IMR-90 (cell line): ENCODE data around the gene USF1. TPM values are rescaled to one million over a fixed set of nuclear protein-coding genes. Genes with fewer than 3 reads are reported as not detected.

Experiments
- ATAC-seq: fragments of 200-7000 bp; cut with Tn5 transposase; 2 replicates; pipeline ENCODE4 v1.9.1; 2020; ENCODE audit warnings: low read depth, mild to moderate bottlenecking, moderate library complexity
- BruUV-seq: library from RNA; stranded (reverse); fragments of 400-500 nt; replicated peaks from 2 replicates; lab custom pipeline; 2021; lab: Mats Ljungman, UMichigan
- CTCF ChIA-PET: fragments of 300-600 bp; formaldehyde crosslinking; extraction: SDS; loops from one replicate; lab custom pipeline; 2021; ENCODE audit warnings: antibody characterized with exemption; lab: Yijun Ruan, JAX
- POLR2A ChIA-PET: fragments of 300-600 bp; sonication (Branson Sonifier 250); formaldehyde crosslinking; loops from one replicate; lab custom pipeline; 2022; ENCODE audit warnings: antibody characterized with exemption; ENCODE audit not compliant: unreplicated experiment; lab: Charles Lee
- DNase-seq: peaks from one replicate; pipeline ENCODE4 v3.0.0; 2013
- H2AFZ ChIP-seq: replicated peaks from 2 replicates; pipeline ENCODE3; 2013; ENCODE audit warnings: low read length, mild to moderate bottlenecking; ENCODE audit not compliant: poor library complexity
- H2AK5ac ChIP-seq: 2 replicates; pipeline ENCODE4 v1.6.1; 2013; ENCODE audit warnings: low read depth, low read length, inconsistent platforms
- H2AK9ac ChIP-seq: replicated peaks from 2 replicates; pipeline ENCODE3; 2013; ENCODE audit warnings: mild to moderate bottlenecking, low read depth, low read length, moderate library complexity; ENCODE audit not compliant: poor library complexity
- H2BK120ac ChIP-seq: 2 replicates; pipeline ENCODE4 v1.6.1; 2013; ENCODE audit warnings: low read depth, low read length, inconsistent platforms
- H2BK15ac ChIP-seq: 3 replicates; pipeline ENCODE4 v1.6.1; 2013; ENCODE audit warnings: low read depth, low read length, inconsistent platforms
- H2BK20ac ChIP-seq: 2 replicates; pipeline ENCODE4 v1.6.1; 2013; ENCODE audit warnings: low read depth, mild to moderate bottlenecking, inconsistent platforms, low read length, moderate library complexity
- H2BK5ac ChIP-seq: 2 replicates; pipeline ENCODE4 v1.6.1; 2013; ENCODE audit warnings: mild to moderate bottlenecking, low read depth, low read length, inconsistent platforms; ENCODE audit not compliant: poor library complexity, severe bottlenecking
- H3K14ac ChIP-seq: replicated peaks from 2 replicates; pipeline ENCODE4 v1.6.1; 2013; ENCODE audit warnings: low read depth, low read length, inconsistent platforms
- H3K18ac ChIP-seq: 2 replicates; pipeline ENCODE4 v1.6.1; 2013; ENCODE audit warnings: low read depth, low read length, control low read depth
- H3K23ac ChIP-seq: 2 replicates; pipeline ENCODE4 v1.6.1; 2013; ENCODE audit warnings: low read depth, low read length, inconsistent platforms
- H3K27ac ChIP-seq: 2 replicates; pipeline ENCODE4 v1.5.1; 2013; ENCODE audit warnings: mild to moderate bottlenecking, control low read depth, low read length; ENCODE audit not compliant: insufficient read depth
- H3K27me3 ChIP-seq: 2 replicates; pipeline ENCODE4 v1.6.1; 2013; ENCODE audit warnings: low read length; ENCODE audit not compliant: control insufficient read depth, insufficient read depth
- H3K36me3 ChIP-seq: 2 replicates; pipeline ENCODE4 v1.6.1; 2013; ENCODE audit warnings: low read length, mixed read lengths; ENCODE audit not compliant: control insufficient read depth, insufficient read depth
- H3K4ac ChIP-seq: 2 replicates; pipeline ENCODE4 v1.6.1; 2013; ENCODE audit warnings: low read depth, low read length, inconsistent platforms
- H3K4me1 ChIP-seq: 2 replicates; pipeline ENCODE4 v1.6.1; 2013; ENCODE audit warnings: low read length, mixed read lengths; ENCODE audit not compliant: control insufficient read depth, insufficient read depth
- H3K4me2 ChIP-seq: 2 replicates; pipeline ENCODE4 v1.6.1; 2013; ENCODE audit warnings: low read depth, mild to moderate bottlenecking, control low read depth, low read length, moderate library complexity
- H3K4me3 ChIP-seq: 2 replicates; pipeline ENCODE4 v1.5.1; 2013; ENCODE audit warnings: low read depth, mild to moderate bottlenecking, control low read depth, low read length, moderate library complexity; ENCODE audit not compliant: insufficient read depth
- H3K56ac ChIP-seq: 2 replicates; pipeline ENCODE4 v1.6.1; 2013; ENCODE audit warnings: low read length, inconsistent platforms; ENCODE audit not compliant: insufficient read depth; ENCODE audit errors: extremely low read depth
- H3K79me1 ChIP-seq, 2 experiments: 2 replicates each; pipeline ENCODE4 v1.6.1; 2013; ENCODE audit warnings: low read length in 2 of 2, inconsistent platforms in 1 of 2, low read depth in 1 of 2
- H3K9ac ChIP-seq: 2 replicates; pipeline ENCODE4 v1.6.1; 2013; ENCODE audit warnings: low read depth, low read length, control low read depth
- H3K9me1 ChIP-seq: 2 replicates; pipeline ENCODE4 v1.6.1; 2013; ENCODE audit warnings: low read length, inconsistent platforms; ENCODE audit not compliant: insufficient read depth
- H3K9me3 ChIP-seq: 2 replicates; pipeline ENCODE4 v1.6.1; 2013; ENCODE audit warnings: low read length; ENCODE audit not compliant: control insufficient read depth, insufficient read depth
- H4K20me1 ChIP-seq: 2 replicates; pipeline ENCODE4 v1.6.1; 2013; ENCODE audit warnings: low read length, inconsistent platforms; ENCODE audit not compliant: insufficient read depth
- H4K5ac ChIP-seq: 2 replicates; pipeline ENCODE4 v1.6.1; 2013; ENCODE audit warnings: mild to moderate bottlenecking, low read depth, low read length, control low read depth
- H4K8ac ChIP-seq, 2 experiments: 2 replicates each; pipeline ENCODE4 v1.6.1; 2013; ENCODE audit warnings: low read depth in 2 of 2, low read length in 2 of 2, control low read depth in 1 of 2, inconsistent platforms in 1 of 2
- H4K91ac ChIP-seq: 2 replicates; pipeline ENCODE4 v1.6.1; 2013; ENCODE audit warnings: low read depth, low read length, inconsistent platforms; ENCODE audit not compliant: insufficient read depth
- BHLHE40 ChIP-seq: fragments of 150-350 bp; IDR thresholded peaks from 2 replicates; pipeline ENCODE4 v1.6.1; 2016; ENCODE audit warnings: mild to moderate bottlenecking, low read depth, low read length
- CHD1 ChIP-seq: IDR thresholded peaks from 2 replicates; pipeline ENCODE4 v1.6.1; 2012; ENCODE audit warnings: low read depth, low read length, improper control_type of control experiment
- CTCF ChIP-seq: conservative IDR thresholded peaks from 2 replicates; pipeline ENCODE4 v1.5.1; 2012; ENCODE audit warnings: mild to moderate bottlenecking, low read depth, low read length, improper control_type of control experiment
- MAZ ChIP-seq: IDR thresholded peaks from 2 replicates; pipeline ENCODE4 v1.6.1; 2012; ENCODE audit warnings: low read depth, mild to moderate bottlenecking, low read length, improper control_type of control experiment, moderate library complexity, borderline replicate concordance
- MXI1 ChIP-seq: IDR thresholded peaks from 2 replicates; pipeline ENCODE4 v1.6.1; 2012; ENCODE audit warnings: low read depth, mild to moderate bottlenecking, low read length, moderate library complexity, borderline replicate concordance
- NFE2L2 ChIP-seq: fragments of 150-350 bp; IDR thresholded peaks from 2 replicates; pipeline ENCODE4 v1.6.1; 2016; ENCODE audit warnings: low read depth, mild to moderate bottlenecking, low read length
- RAD21 ChIP-seq: IDR thresholded peaks from 2 replicates; pipeline ENCODE4 v1.6.1; 2012; ENCODE audit warnings: low read length, improper control_type of control experiment
- RCOR1 ChIP-seq: IDR thresholded peaks from 2 replicates; pipeline ENCODE4 v1.6.1; 2012; ENCODE audit warnings: mild to moderate bottlenecking, low read length, improper control_type of control experiment; ENCODE audit not compliant: insufficient replicate concordance
- RFX5 ChIP-seq: IDR thresholded peaks from 2 replicates; pipeline ENCODE4 v1.8.0; 2012; ENCODE audit warnings: low read depth, mild to moderate bottlenecking, low read length, moderate library complexity
- SMC3 ChIP-seq: fragments of 150-350 bp; IDR thresholded peaks from 2 replicates; pipeline ENCODE4 v1.6.1; 2016; ENCODE audit warnings: low read depth, mild to moderate bottlenecking, antibody characterized with exemption, low read length, moderate library complexity
- WGBS, 2 experiments: methylation state at CpG; one replicate each; pipeline versions ENCODE4 v1.1.5 to v1.1.7; 2013; ENCODE audit warnings: missing lambda C conversion rate in 2 of 2; ENCODE audit not compliant: insufficient read length in 1 of 2; ENCODE audit errors: extremely low coverage in 2 of 2; 5-methylcytosine and 5-hydroxymethylcytosine counted together
- dilution Hi-C: fragments of 300-500 bp; cut with HindIII; formaldehyde crosslinking; loops from one replicate; pipeline ENCODE4 v1.14.3; 2018; ENCODE audit warnings: low sequenced_read_pairs; ENCODE audit not compliant: unreplicated experiment
- in situ Hi-C: fragments of 300-500 bp; cut with MboI; formaldehyde crosslinking; loops from 3 replicates; pipeline ENCODE4 v1.14.3; 2019; ENCODE audit warnings: low sequenced_read_pairs, inconsistent platforms, mixed read lengths
- intact Hi-C: fragments of 100-400 bp; cut with micrococcal nuclease; formaldehyde crosslinking; loops from 2 replicates; pipeline ENCODE4 v1.10.0; 2022
- polyA plus RNA-seq, 3 experiments: library from polyadenylated mRNA; depleted of rRNA; stranded (reverse); fragments of >200 nt; gene quantifications; 2 replicates each; pipeline ENCODE4 v1.2.3, GENCODE V29; 2012; ENCODE audit warnings: low replicate concordance in 1 of 3
- total RNA-seq: library from RNA; depleted of rRNA; stranded (reverse); fragments of >200 nt; gene quantifications from 2 replicates; pipeline ENCODE4 v1.2.3, GENCODE V29; 2012
- TF ChIP-seq, protein P1 (sequence below): fragments of 150-350 bp; IDR thresholded peaks from 2 replicates; pipeline ENCODE4 v1.6.1; 2016; ENCODE audit warnings: low read depth, mild to moderate bottlenecking, low read length, moderate library complexity, borderline replicate concordance

USF1 gene
- total and polyA plus RNA-seq, 2 of the 4 experiments (the other 2 are of a cell fraction), result 37.1 to 78.9 TPM

GRCh38 chr1:161054232-161054631, 8.5 kb upstream of the USF1 start:
- no peak overlapping the region for H3K4ac ChIP-seq
- no peak overlapping the region for H2AFZ ChIP-seq
- in situ Hi-C loops (no loop called here), dilution Hi-C loops (no loop called here), intact Hi-C loops (no loop called here)
- no peak for ATAC-seq
- no peaks in the 10 kb centered on the region for H3K4me1 ChIP-seq
- no TSS peak for BruUV-seq
- H3K4me3 ChIP-seq, result no peak overlapping the region
- TF ChIP-seq MAZ (no peak), SMC3 (no peak), MXI1 (no peak), CTCF (no peak), RAD21 (no peak), CHD1 (no peak), BHLHE40 (no peak), RFX5 (no peak), NFE2L2 (no peak), RCOR1 (no peak)
- TF ChIP-seq, protein P1, sequence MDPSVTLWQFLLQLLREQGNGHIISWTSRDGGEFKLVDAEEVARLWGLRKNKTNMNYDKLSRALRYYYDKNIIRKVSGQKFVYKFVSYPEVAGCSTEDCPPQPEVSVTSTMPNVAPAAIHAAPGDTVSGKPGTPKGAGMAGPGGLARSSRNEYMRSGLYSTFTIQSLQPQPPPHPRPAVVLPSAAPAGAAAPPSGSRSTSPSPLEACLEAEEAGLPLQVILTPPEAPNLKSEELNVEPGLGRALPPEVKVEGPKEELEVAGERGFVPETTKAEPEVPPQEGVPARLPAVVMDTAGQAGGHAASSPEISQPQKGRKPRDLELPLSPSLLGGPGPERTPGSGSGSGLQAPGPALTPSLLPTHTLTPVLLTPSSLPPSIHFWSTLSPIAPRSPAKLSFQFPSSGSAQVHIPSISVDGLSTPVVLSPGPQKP, result no peak
- H4K20me1 ChIP-seq, result no peaks in the 10 kb centered on the region
- H3K36me3 ChIP-seq, result no peaks in the 10 kb centered on the region
- H3K18ac ChIP-seq, result no peak overlapping the region
- ChIA-PET POLR2A (no interaction called here), CTCF (no interaction called here)
- no peak overlapping the region for H4K8ac ChIP-seq
- WGBS, 2 experiments, result 93% methylated on average over 3 of the region's 4 CpGs; no CpG with 5 or more reads in 1 of the 2 experiments
- no peak overlapping the region for H2BK120ac ChIP-seq
- no peak overlapping the region for H4K5ac ChIP-seq
- H3K4me2 ChIP-seq, result no peak overlapping the region
- H3K27ac ChIP-seq, result no peak overlapping the region
- no peak overlapping the region for H3K14ac ChIP-seq
- no peak overlapping the region for H2BK15ac ChIP-seq
- H3K56ac ChIP-seq, result no peak overlapping the region
- H2AK9ac ChIP-seq, result no peak overlapping the region
- H3K9me1 ChIP-seq, result no peaks in the 10 kb centered on the region
- H3K9me3 ChIP-seq, result no peaks in the 10 kb centered on the region
- no peaks in the 10 kb centered on the region for H3K79me1 ChIP-seq
- no peak overlapping the region for H2AK5ac ChIP-seq
- no peak overlapping the region for H3K23ac ChIP-seq
- H2BK20ac ChIP-seq, result no peak overlapping the region
- H2BK5ac ChIP-seq, result no peak overlapping the region
- no peaks in the 10 kb centered on the region for H3K27me3 ChIP-seq
- no peak overlapping the region for H4K91ac ChIP-seq
- DNase-seq, result no peak
- H3K9ac ChIP-seq, result no peak overlapping the region
